NCI-H2227 treated with DMSO at 0.1 percent for 48 hours (cell line): ENCODE measurements around the gene PGM1.

Source experiments
- DNase-seq: peaks from one replicate; lab custom pipeline; 2025; lab: John Stamatoyannopoulos, UW

Gene PGM1

GRCh38 chr1:63665824-63666223 lies 72.6 kb downstream of the PGM1 start:
- no peak for DNase-seq

- no peak for DNase-seq
Observed at GRCh38 chr1:63668298-63668697, 75.1 kb downstream of the PGM1 start.

DNA sequence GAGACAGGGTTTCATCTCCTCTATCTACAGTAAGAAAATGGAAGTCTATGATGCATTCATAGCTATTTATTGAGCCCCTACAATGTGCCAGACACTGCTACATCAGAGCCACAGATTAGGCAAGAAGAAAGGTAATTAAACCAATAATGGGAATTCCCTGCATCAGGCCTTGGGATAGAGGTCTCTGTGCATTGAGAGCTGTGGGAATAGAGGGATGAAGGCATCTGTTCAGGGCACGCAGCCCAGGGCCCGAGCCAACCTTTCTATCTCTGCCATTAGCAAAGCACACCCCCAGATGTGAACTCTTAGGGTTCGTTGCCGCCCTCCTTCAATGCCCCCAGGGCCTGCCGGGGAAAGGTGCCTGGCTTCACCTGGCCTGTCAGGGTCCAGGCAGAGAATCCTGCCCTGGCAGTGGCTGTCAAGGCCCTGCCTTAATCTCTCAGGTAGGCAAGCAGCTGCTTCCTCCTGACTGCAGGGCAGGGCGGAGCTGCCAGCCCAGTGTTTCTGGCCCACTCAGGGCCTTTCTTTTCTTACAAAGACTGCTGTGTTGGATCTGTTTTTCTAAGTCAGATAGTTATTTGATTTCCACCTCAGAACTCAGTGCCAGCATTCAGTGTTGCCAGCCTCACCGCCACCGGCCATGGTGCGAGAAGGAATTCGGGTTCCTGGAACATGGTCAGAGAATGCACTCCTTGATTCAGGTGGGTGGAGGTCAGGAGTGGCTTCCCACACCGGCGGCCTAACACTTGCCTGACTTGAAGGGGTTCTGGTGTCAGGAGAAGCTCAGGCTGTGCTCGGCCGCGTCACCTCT lies 76.1 kb downstream of the PGM1 start:
- DNase-seq, result no peak

GRCh38 chr1:63670164-63670563 lies 77.0 kb downstream of the PGM1 start:
- no peak for DNase-seq

- DNase-seq, result no peak
Observed at GRCh38 chr1:63671514-63671913, 78.3 kb downstream of the PGM1 start.

DNA sequence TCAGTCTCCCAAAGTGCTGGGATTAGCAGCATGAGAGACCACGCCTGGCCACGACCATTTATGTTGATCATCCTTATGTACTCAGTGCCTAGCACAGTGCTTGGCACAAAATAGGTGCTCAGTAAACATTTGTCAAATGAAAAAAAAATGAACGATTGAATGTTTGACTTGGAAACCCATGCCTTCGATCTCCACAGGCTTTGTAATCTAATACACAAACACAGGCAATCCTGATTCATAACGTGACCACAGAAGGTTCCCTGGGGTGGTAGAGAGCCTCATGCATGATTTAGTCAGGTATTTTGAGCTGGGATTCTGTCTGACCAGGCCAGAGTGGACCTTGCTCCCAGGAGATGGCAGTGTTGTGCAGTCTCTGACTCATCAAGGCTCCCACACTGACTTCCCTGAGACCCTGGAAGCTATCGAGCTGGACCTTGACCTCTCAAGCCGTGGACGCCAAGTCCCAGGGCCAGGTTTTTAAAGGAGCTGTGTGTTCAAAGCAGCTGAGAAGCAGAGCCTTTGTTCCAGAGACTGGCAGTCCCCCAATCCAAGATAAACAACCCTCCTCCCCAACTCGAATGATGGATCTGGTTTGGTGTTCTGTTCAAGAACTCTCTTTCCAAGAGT lies 81.1 kb downstream of the PGM1 start:
- peak; percentile 21 for DNase-seq

GRCh38 chr1:63674865-63675419 lies 81.7 kb downstream of the PGM1 start:
- no peak for DNase-seq

DNA sequence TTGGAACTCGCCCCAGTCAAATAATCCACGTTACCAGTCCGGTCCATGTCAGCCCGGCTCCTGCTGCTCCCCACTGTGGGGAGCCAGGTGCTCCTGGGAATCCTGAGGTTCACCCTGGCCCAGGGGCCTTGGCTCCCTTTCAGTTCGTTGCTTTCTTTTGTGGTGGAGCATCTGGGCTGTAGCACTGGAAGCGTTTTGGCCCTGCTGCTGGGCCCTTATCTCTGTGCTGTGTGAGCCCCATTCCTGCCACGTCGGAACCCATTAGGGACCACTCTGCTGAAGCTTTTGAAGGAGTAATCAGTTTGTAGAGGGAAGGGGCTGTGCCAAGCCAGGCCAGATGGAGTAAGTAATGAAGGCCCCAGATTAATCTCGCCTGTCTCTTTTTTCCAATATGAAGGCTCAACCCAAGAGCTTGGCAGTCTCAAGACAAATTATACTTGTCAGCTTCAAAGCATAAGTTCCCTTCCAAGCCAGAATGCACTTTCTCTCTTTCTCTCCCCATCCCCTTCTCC lies 82.3 kb downstream of the PGM1 start:
- DNase-seq, result no peak

GRCh38 chr1:63677497-63677896 lies 84.3 kb downstream of the PGM1 start:
- no peak for DNase-seq

DNA sequence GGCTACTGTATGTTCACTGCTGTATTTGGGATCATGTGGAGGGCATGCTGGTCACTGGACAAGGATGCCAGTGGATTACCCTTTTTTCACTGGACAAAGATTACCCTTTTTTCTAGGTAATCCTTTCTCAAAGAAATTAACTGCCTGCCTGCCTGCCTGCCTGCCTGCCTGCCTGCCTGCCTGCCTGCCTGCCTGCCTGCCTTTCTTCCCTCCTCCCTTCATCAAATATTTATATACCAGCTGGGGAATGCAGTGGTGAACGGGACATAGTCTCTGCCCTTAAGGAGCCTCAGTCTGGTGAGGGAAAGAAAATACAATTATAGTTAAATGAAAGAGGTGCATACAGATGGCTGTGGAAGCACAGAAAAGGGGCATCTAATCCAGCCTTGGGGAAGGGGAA lies 85.0 kb downstream of the PGM1 start:
- no peak for DNase-seq

DNA sequence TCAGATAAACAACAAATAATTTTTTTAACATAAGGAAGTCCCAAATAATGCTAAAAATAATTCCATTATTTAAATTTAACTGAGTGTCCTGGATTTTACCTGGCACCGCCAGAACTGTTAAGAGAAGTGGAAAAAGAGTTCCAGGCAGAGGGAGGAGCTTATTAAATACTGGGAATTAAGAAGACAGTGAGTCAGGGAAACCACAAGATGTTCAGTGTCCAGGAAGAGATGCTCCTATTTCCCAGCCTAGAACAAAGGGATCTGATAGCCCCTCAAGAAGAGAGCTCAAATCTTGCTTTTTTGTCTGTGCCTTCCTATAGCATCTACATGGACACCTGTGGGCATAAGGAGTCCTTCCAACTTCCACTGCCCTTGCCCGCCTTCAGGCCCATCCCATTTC lies 85.9 kb downstream of the PGM1 start:
- no peak for DNase-seq

DNA sequence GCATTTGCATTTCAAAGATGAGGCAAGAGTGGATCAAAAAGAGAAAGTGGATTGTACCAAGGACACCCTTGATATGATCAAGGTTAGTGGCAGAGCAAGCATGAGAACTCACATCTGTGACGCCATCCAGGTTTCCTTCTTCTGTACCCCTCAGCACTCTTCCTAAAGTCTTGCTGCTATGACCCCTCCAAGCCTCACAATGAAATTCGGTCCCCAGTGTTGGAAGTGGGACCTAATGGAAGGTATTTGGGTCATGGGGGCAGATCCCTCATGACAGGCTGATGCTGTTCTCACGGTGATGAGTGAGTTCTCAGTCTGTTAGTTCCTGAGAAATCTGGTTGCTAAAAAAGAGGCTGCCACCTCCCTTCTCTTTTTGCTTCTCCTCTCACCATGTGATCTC lies 86.4 kb downstream of the PGM1 start:
- no peak for DNase-seq

GRCh38 chr1:63682936-63683335 lies 89.7 kb downstream of the PGM1 start:
- DNase-seq, result no peak

GRCh38 chr1:63683759-63684158 lies 90.5 kb downstream of the PGM1 start:
- no peak for DNase-seq

- DNase-seq, result no peak
Observed at GRCh38 chr1:63686696-63687095, 93.5 kb downstream of the PGM1 start.

GRCh38 chr1:63688302-63688890 lies 95.2 kb downstream of the PGM1 start:
- DNase-seq, result no peak

- no peak for DNase-seq
Observed at GRCh38 chr1:63690966-63691700, 97.9 kb downstream of the PGM1 start.

DNA sequence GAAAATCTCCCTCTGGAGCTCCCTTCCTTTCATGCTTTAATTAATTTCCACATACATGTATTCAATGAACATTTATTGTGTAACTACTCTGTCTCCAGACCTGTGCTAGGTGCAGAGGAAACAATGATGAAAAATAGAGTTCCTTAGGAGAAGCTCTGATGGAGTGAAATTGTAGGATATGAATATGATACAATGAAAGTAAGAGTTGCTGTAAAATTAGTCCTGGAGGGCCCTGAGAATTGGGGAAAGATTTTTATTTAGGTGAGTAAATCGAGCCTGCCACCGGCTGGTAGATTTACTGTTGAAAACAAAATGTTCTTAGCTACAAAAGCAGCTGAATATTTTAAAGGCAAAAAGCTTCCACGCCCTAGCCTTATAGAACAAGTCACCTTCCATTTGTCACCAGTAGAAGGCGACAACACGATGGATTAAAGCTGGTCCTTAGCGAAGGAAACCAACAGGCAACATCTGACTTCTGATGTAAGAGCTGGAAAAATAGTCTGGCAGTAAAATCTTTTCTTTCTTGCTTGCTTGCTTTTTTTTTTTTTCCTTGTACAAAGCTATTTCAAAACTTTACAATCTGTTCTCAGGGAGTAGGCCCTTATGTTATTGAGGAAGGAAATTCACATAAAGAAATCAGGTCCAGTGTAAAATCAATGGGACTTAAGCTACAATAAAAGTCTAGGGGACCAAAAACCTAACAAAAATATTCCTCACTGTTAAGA lies 98.7 kb downstream of the PGM1 start:
- peak; percentile 70 for DNase-seq

DNA sequence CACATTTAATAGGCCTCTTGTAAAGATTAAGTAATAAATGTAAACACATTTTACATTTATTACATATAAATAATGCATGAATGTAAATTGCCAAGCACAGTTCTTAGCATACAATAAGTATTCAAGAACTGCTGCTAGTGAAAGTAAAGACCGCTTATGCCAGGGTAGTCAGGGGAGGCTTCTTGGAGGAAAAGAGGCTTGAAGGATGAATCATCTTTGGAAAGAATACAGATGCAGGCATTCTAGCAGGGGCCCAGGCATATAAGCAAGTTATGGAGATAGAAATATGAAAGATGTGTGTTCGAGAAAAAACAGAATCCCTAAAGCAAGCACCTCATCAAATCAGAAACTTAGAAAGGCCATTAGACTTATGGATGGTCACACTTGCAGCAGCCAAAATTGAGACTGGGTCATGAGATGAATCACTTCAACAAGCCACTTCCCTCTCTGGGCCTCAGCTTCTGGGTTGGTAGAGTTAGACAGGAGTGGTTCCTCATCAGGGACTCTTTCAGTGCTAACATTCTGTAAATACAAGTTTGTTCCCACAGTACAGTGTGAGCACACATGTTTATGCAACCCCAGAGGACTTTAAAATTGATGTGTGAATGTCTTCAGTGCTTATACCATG lies 100.8 kb downstream of the PGM1 start:
- no peak for DNase-seq

DNA sequence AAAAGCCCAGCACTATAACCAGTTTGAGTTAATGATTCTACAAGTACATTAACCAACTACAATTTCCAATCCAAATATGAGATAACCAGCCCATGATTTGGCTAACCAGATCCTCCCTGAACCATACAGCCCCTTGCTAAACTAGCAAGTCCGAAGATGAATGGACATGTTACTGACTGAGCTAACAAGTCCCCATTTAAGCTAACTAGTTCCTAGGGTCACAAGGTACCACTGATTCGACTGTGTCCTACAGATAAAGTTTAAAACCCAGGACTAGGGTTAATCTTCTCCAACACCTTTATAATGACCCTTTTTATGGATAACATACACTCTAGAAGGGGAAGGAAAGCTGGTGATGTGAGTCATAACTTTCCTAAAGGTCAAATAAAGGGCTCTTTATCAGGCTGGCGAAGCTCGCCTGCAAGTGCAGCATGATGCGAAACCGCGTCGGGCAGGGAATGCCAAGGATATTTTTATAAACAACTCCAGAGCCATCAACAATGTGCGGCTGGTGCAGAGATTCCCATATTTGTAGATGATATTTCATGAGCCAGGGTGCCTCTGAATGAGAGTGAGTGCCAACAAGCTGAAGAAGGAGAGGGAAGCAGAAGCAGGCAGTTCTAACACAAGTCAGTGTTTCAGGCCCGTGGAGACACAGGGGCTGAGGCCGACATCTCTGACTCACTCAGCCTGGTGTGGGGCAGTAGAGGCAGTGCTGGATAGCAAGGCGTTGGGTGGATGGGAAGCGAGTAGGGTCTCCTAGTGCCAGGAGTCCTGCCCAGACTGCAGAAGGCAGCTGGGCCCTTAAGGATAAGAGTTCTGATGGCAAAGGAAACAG lies 105.0 kb downstream of the PGM1 start:
- DNase-seq, result no peak
